VCaP (cell line): ENCODE measurements around the gene CABLES2.

Experiments used
- H3K27ac ChIP-seq: fragments of 450-650 bp; 2 replicates; pipeline ENCODE4 v1.5.1; 2017
- CTCF ChIP-seq: fragments of 450-650 bp; conservative IDR thresholded peaks from 2 replicates; pipeline ENCODE4 v1.5.1; 2017; ENCODE audit warnings: mild to moderate bottlenecking, moderate library complexity

The CABLES2 gene

DNA sequence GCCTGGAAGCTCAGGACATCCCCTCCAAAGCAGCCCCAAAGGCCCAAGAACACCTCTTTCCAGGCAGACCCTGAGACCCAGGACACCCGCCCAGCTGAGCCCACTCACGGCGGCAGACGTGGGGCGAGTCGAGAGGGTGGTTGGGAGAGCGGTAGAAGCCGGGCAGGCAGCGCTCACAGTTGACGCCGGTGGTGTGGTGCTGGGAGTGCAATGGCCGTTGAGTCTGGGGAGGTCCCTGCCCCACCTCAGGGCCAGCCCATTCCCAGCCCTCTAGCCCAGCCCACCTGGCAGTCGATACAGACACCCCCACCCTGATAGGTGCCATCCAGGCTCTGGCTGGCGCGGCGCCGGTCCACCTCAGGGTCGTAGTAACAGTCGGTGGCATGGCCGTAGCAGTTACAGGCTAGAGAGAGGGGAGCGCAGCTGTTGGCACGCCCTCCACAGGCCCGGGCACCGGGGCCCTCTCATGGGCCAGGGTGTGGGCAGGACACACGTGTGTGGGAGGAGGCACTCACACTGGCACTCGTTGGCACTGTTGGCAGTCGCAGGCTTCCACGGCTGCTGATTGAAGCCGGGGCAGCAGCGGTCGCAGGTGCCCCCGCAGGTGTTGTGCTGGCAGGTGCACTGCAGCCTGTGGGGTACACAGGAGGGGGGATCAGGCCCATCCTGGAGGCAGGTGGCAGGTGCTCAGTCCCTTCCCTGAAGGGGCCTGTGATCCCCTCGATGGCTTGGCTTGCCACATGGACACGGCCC, 60.5 kb downstream of the CABLES2 start:
- no peak for TF ChIP-seq CTCF
- no peak overlapping the region for H3K27ac ChIP-seq

DNA sequence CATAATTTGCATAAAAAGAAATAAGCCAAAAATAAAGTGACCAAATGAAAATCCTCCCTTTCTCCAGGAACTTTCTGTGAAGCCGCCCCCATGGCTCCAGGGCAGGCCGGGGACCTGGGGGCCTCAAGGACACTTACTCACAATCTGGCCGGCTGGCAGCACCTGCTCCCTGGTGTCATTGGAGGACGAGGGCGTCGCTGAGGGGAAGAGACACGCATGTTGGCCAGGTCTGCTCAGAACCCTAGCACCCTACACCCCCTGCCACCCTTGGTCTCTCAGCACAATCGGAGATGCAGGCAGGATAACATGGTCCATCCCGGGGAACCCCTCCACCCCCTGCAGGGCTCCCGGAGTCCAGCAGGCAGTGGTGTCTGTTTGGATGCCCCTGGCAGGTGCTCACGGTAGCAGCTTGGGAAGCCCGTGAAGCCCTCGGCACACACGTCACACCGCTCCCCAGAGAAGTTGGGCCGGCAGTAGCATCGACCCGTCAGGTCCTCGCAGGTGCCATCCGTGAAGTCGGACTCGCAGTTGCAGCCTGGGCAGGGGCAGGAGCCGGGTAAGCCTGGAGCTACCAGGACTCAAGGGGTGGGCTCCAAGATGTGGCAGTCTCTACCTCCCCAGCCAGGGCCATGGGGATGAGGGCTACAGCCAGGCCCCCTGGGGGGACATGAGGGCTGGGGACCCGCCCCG, 61.3 kb downstream of the CABLES2 start:
- no peak overlapping the region for H3K27ac ChIP-seq
- no peak for TF ChIP-seq CTCF

- H3K27ac ChIP-seq: no peak overlapping the region
- no peak for TF ChIP-seq CTCF
Measured at GRCh38 chr20:62344782-62345181, 62.3 kb downstream of the CABLES2 start.

DNA sequence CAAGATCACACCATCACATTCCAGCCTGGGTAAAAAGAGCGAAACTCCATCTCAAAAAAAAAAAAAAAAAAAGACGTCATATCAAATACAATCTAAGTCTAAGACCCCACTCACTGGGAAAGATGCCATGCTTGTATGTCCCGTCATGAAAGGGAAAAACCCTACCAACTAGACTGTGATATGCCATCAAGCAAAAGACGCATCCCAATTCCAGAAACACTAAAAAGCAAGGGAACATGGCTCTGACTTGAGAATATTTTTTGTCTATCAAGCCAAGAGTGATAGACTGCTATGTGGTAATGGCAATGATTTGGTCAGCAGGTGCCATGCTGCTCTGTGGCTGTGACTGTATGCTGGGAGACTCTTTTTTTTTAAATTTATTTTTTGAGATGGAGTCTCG, 63.0 kb downstream of the CABLES2 start:
- no peak overlapping the region for H3K27ac ChIP-seq
- TF ChIP-seq CTCF: no peak

DNA sequence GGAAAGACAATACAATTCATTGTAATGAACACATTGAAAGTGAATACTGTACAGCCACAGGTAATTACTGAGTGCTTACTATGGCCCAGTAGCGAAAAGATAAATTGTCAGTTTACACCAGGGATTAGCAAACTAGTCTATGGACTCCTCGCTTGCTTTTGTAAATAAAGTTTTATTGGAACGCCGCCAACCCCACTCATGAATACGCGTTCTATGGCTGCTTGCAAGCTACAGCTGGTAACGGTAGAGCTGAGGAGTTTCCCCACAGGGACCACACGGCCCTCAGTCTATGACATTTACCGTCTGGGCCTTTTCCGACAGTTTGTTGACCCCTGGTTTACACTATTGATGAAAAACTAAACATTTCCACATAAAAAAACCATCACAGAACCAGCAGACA, 64.2 kb downstream of the CABLES2 start:
- H3K27ac ChIP-seq: no peak overlapping the region
- no peak for TF ChIP-seq CTCF

DNA sequence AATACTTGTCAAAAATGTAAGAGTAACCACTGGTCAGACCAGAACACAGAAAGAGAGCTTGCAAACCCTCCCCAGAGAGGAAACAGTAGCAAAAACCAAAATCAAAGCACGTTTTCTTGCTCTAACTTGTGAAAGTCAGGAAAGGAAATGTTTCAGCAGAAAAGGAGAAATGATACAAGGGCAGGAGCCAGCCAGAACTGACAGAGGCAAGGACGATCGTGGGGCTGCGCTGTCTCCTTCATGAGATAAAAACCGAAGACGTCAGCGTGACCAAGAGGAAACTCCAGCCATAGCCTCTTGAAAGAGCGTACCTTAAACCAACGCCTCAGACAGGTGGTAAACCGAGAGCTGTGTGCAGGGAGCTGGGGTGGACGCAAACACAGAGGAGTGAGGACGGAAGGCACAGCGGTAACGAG, 67.4 kb downstream of the CABLES2 start:
- H3K27ac ChIP-seq: no peak overlapping the region
- TF ChIP-seq CTCF: no peak
